GM19025 (cell line): ENCODE results near the gene ISLR.

Experiments
- ATAC-seq: cut with Tn5 transposase; IDR thresholded peaks from one replicate; pipeline ENCODE4 v1.9.1; 2021; ENCODE audit warnings: mild to moderate bottlenecking, low read depth, moderate library complexity; ENCODE audit not compliant: unreplicated experiment

The ISLR gene

GRCh38 chr15:74192751-74193150 lies 19.2 kb downstream of the ISLR start:
- ATAC-seq: no peak

GRCh38 chr15:74193299-74193718 lies 19.8 kb downstream of the ISLR start:
- ATAC-seq: no peak

- ATAC-seq: no peak
These were observed 20.4 kb downstream of the ISLR start for GRCh38 chr15:74193905-74194304.

- no peak for ATAC-seq
These were observed 21.4 kb downstream of the ISLR start for GRCh38 chr15:74194572-74195559.

- no peak for ATAC-seq
These were observed 22.7 kb downstream of the ISLR start for GRCh38 chr15:74196175-74196574.

- ATAC-seq: no peak
These were observed 23.9 kb downstream of the ISLR start for GRCh38 chr15:74197176-74197965.

- ATAC-seq: no peak
These were observed 25.8 kb downstream of the ISLR start for GRCh38 chr15:74199297-74199652.

- no peak for ATAC-seq
These were observed 26.9 kb downstream of the ISLR start for GRCh38 chr15:74200412-74200815.

GRCh38 chr15:74200871-74201419 lies 27.4 kb downstream of the ISLR start:
- no peak for ATAC-seq

GRCh38 chr15:74201710-74202420 lies 28.4 kb downstream of the ISLR start:
- ATAC-seq: no peak

- no peak for ATAC-seq
These were observed 29.2 kb downstream of the ISLR start, which contains the start of gene STRA6 for GRCh38 chr15:74202452-74203401. Gene STRA6, minus strand, starts transcription at chr15:74202787. Its CDS starts 520 bp downstream, at chr15:74202267.

- ATAC-seq: no peak
These were observed 30.5 kb downstream of the ISLR start for GRCh38 chr15:74203914-74204431.

GRCh38 chr15:74205582-74205947 lies 32.1 kb downstream of the ISLR start:
- no peak for ATAC-seq

- ATAC-seq: no peak
These were observed 33.3 kb downstream of the ISLR start for GRCh38 chr15:74206801-74207281.

GRCh38 chr15:74207652-74208440 lies 34.3 kb downstream of the ISLR start:
- no peak for ATAC-seq

- no peak for ATAC-seq
These were observed 35.0 kb downstream of the ISLR start for GRCh38 chr15:74208496-74208895.

- no peak for ATAC-seq
These were observed 35.5 kb downstream of the ISLR start for GRCh38 chr15:74208901-74209559.

- no peak for ATAC-seq
These were observed 36.0 kb downstream of the ISLR start for GRCh38 chr15:74209560-74209958.
